Activated T-cell treated with anti-CD3 and anti-CD28 coated beads for 1 hour (primary cell): ENCODE measurements around the gene CLDN6.
A peak's percentile ranks its signal among the peaks of the same experiment; 100 is the strongest.

Experiments used
- DNase-seq: peaks from one replicate; pipeline ENCODE4 v3.0.0-alpha.2; 2020; ENCODE audit warnings: low read depth

The CLDN6 gene

DNA sequence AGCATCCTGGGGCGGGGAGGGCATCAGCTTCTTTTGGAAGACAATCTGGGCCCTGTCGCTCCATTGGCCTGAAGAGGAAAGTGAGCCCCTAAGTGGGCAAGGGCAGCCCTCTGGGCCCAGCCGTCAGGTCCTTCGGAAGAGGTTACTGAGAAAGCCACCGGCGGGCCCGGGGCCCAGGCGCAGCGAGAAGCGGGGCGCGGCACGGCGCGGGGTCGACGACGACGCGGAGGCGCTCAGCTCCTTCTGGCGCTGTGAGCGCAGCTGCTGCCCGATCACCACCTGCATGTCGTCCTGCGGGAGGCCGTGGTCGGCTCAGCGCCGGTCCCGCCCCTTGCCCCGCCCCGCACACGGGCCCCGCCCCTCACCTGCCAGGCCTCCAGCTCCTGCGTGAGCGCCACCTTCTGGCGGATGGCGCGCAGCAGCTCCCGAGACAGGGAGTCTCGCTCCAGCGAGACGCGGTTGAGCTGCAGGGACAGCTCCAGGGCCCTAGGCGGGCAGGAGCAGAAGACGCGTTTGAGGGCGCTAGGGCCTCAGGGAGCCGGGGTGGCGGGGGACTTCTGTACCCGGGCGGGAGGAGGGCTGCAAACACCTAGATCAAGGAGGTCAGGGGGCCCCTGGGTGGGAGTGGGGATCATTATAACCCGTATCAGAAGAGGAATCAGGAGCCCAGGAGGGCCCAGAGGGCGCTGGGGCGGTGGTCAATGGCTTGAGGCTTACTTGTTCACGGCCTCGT, 10.2 kb upstream of the CLDN6 start:
- peak; percentile 85 for DNase-seq

DNA sequence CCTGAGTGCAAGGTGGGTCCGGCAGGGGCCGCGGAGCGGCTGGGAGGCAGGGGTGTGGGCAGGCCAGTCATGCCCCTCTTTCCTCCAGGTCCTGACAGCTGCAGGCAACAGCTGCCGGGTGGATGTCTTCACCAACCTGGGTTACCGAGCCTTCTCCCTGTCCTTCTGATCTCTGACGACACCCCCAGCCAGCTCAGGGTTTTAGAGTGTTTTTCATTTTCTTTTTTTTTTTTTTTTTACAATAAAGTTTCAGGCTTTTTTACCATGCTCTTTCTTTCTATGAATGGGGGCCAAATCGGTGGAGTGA, 9.5 kb upstream of the CLDN6 start:
- DNase-seq = no peak

DNA sequence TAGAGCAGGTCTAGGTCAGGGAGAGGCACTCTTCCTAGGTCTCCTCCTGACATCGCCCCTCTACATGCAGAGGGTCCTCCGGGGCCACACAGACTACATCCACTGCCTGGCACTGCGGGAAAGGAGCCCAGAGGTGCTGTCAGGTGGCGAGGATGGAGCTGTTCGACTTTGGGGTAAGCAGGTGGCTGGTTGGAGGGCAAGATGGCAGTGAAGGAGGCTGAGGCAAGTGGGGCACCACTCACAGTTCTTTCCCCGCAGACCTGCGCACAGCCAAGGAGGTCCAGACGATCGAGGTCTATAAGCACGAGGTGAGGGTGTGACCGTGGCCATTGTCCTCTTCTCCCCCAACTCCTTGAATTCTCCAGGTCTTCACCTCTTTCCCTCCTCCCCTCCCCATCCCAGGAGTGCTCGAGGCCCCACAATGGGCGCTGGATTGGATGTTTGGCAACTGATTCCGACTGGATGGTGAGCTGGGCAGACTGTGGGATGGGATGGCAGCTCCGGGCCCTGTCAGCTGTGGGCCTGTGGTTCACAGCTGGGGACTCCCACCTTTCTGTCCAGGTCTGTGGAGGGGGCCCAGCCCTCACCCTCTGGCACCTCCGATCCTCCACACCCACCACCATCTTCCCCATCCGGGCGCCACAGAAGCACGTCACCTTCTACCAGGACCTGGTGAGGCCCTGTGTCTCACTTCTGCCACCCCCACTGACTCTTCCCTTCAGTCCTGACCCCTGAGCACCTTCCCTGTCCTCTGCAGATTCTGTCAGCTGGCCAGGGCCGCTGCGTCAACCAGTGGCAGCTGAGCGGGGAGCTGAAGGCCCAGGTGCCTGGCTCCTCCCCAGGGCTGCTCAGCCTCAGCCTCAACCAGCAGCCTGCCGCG, 8.9 kb upstream of the CLDN6 start:
- DNase-seq = no peak

DNA sequence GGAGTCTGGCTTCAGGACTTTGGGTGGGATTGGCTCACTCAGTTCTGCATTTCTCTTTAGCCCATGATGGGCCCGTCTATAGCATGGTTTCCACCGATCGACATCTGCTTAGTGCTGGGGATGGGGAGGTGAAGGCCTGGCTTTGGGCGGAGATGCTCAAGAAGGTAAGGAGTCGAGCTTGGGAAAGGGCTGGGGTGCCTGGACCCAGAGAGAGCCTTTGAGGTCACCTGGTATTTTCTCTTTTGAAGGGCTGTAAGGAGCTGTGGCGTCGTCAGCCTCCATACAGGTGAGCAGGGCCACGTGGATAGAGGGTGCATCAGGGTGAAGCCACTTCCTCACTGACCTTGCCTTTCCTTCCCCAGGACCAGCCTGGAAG, 8.0 kb upstream of the CLDN6 start:
- no peak for DNase-seq

GRCh38 chr16:3025032-3026002, 7.3 kb upstream of the CLDN6 start:
- DNase-seq = no peak

GRCh38 chr16:3023669-3024478, 5.9 kb upstream of the CLDN6 start, which contains the start of the genes HCFC1R1 and THOC6:
Gene HCFC1R1, minus strand, starts transcription at chr16:3023942. Its CDS starts 1 bp downstream, at chr16:3023941.
Gene THOC6, plus strand, starts transcription at chr16:3024035. Its CDS starts 292 bp downstream, at chr16:3024327.
- peak; percentile 92 for DNase-seq

GRCh38 chr16:3023415-3023668, 5.4 kb upstream of the CLDN6 start:
- no peak for DNase-seq

DNA sequence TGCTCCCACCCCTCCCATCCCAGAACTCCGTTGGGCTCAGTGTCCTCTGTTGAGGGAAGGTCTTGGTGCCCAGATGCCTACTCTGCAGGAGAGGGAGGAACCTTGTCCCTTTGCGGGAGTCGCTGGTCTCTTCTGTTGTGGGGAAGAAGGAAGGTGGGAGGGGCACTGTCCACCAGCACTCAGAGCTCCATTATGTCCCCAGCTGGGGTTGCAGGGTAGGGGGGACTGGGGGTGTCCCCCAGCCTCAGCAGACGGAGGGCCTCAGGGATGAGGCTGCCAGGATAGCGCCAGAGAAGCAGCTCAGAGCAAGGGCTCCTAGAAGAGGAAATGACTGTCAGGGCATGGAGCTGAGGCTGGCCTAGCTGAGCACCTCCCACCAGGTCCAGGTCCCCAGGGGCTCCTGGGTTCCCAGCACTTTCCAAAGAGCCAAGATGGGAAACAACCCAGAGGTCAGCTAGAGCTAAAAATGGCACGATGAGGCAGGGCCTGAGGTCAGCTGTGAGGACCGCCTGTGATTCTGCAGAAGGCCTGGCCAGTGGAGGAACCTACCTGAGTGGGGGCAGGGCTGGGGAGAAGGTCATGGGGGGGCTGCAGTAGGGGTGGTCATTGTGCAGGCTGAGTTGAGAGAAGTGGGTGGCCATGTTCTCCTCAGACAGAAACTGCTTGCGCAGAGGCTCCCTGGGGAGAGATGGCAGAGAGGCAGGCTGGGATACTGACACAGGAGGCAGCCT, 4.9 kb upstream of the CLDN6 start:
- no peak for DNase-seq

GRCh38 chr16:3022208-3022683, 4.3 kb upstream of the CLDN6 start:
- DNase-seq = peak; percentile 81

DNA sequence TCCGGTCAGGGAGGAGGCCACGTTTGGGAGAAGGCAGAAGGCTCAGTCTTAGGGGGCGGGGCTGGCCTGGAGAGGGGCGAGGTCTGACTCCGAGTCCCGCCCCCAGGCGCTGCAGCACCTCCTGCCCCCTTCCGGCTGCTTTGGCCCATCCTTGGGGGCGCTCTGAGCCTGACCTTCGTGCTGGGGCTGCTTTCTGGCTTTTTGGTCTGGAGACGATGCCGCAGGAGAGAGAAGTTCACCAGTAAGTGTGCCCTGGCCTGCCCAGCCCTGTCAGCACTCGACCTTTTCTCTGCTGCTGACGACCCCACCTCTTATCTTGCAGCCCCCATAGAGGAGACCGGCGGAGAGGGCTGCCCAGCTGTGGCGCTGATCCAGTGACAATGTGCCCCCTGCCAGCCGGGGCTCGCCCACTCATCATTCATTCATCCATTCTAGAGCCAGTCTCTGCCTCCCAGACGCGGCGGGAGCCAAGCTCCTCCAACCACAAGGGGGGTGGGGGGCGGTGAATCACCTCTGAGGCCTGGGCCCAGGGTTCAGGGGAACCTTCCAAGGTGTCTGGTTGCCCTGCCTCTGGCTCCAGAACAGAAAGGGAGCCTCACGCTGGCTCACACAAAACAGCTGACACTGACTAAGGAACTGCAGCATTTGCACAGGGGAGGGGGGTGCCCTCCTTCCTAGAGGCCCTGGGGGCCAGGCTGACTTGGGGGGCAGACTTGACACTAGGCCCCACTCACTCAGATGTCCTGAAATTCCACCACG, 3.6 kb upstream of the CLDN6 start:
- DNase-seq = peak; percentile 65

GRCh38 chr16:3020604-3021448, 2.8 kb upstream of the CLDN6 start:
- peak; percentile 55 for DNase-seq

DNA sequence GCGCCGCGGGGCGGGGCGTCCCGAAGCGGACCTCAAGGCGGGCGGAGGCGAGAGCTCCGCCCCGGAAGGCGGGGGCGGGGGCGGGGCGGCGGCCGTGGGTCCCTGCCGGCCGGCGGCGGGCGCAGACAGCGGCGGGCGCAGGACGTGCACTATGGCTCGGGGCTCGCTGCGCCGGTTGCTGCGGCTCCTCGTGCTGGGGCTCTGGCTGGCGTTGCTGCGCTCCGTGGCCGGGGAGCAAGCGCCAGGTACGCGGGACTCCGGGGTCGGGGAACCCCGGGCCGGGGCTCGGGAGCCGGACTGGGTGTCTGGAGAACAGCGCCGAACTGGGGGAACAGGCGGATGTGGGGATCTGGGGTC, 2.2 kb upstream of the CLDN6 start, which contains the start of gene TNFRSF12A:
Gene TNFRSF12A (plus strand): TSS at position 122 of the 357 bp plus-strand sequence. CDS start 30 bp downstream, at position 152.
- DNase-seq = peak; percentile 52

- no peak for DNase-seq
Measured at GRCh38 chr16:3019594-3020246, 1.7 kb upstream of the CLDN6 start.

DNA sequence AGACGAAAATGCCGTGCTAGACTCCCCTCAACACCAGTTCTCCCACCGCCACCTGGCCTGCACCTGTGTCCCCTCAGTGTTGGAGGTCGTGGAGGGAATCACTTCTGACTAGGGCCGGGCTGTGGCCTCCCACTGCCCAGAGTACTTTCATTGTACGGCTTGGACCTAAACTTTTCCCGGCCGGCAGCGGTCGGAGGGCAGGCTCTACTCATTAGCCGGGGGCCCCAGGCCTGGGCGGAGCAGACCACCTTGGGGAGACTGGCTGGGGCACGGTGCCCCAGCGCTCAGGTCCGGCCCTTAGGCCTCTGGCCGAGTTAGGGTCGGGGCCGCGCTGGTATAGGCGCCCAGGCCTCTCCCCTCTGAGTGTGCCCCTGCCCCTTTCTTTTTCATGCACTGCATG, 639 bp downstream of the CLDN6 start:
- DNase-seq = no peak

DNA sequence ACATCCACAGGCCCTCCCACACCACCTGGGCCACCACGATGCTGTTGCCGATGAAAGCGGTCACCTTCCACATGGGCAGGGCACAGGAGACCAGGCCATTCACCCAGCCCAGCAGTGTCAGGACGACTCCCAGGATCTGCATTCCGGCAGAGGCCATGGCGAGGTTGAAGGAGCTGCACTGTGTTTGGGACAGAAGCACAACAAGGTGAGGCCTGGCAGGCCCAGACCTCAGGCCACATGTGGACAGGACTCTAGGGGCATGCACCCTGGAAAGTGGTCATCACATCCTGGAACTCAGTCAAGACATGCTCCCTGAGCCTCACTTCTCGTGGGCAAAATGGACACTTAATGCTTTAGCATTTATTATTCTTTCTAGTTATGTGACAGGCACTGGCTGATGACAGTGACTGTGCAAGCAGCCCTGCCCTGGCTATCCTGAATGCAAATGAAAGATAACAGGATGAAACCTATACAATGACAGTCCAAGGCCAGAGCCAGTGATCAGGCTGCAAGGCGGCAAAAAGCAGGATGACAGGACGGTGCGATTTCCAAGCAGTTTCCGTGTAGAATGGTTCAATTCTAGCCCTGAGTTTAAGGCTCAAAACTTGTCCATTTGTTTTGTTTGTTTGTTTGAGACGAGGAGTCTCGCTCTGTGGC, 2.0 kb downstream of the CLDN6 start:
- DNase-seq = no peak

DNA sequence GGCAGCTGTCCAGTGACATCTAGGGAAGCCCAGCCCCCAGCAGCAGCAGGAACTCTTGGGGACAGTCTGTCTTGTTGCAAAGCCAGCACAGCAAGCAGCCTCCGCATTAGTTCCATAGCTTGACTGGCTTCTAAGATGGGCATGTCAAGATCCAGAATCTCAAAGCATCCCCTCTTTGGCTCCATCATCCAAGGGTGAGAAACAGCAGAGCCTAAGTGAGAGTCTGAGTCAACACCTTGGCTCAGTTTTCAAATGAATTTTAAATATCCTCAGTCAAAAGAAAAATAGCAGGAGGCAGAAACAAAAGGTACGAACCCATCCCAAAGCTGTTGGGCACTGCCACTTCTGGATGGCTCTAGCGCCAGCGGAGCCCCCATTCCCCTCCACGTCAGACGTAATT, 3.0 kb downstream of the CLDN6 start:
- no peak for DNase-seq

GRCh38 chr16:3013998-3014690, 3.8 kb downstream of the CLDN6 start:
- no peak for DNase-seq
